AG04449 (cell line): ENCODE data around the gene ITGB8.
A peak's percentile ranks its signal among the peaks of the same experiment; 100 is the strongest.

Experiments
- CTCF ChIA-PET: fragments of 350-600 bp; formaldehyde crosslinking; extraction: SDS; loops from one replicate; lab custom pipeline; 2021; ENCODE audit warnings: antibody characterized with exemption; lab: Yijun Ruan, JAX
- POLR2A ChIA-PET: fragments of 400-600, 350-600 bp; formaldehyde crosslinking; extraction: SDS; loops from one replicate; lab custom pipeline; 2020; ENCODE audit warnings: antibody characterized with exemption, inconsistent platforms; lab: Yijun Ruan, JAX
- DNase-seq: peaks from one replicate; pipeline ENCODE4 v3.0.0-alpha.2; 2010; ENCODE audit warnings: low read depth, low spot score
- H3K4me3 ChIP-seq: 2 replicates; pipeline ENCODE4 v1.5.1; 2011; ENCODE audit warnings: low read depth, mild to moderate bottlenecking, control low read depth, low read length
- CTCF ChIP-seq: IDR thresholded peaks from one replicate; pipeline ENCODE4 v1.5.1; 2011; ENCODE audit warnings: mild to moderate bottlenecking, moderate library complexity, low read length, control low read depth, inconsistent platforms; ENCODE audit not compliant: insufficient read depth; ENCODE audit errors: missing control alignments

The ITGB8 gene

GRCh38 chr7:20438248-20438647, 107.5 kb downstream of the ITGB8 start:
- ChIA-PET POLR2A (no interaction called here), CTCF (no interaction called here)
- DNase-seq = no peak
- no peak overlapping the region for H3K4me3 ChIP-seq
- TF ChIP-seq CTCF = no peak

GRCh38 chr7:20438694-20439376, 108.1 kb downstream of the ITGB8 start:
- POLR2A ChIA-PET = no interaction called here
- no peak for DNase-seq
- no peak overlapping the region for H3K4me3 ChIP-seq
- TF ChIP-seq CTCF = no peak
- CTCF ChIA-PET = interaction anchor here (1.9 kb wide), 1 partner anchor 9 kb away, joined by 6 read pairs; no protein-coding TSS in a partner anchor

- ChIA-PET CTCF (interaction anchor here (1.0 to 1.9 kb wide), 3 partner anchors 10 to 29 kb away, joined by 3 to 6 read pairs (median 6); no protein-coding TSS in a partner anchor), POLR2A (no interaction called here)
- no peak for TF ChIP-seq CTCF
- H3K4me3 ChIP-seq = no peak overlapping the region
- DNase-seq = no peak
These were observed 108.9 kb downstream of the ITGB8 start for GRCh38 chr7:20439416-20440185.

- H3K4me3 ChIP-seq = no peak overlapping the region
- ChIA-PET POLR2A (no interaction called here), CTCF (interaction anchor here (0.8 to 1.9 kb wide), 8 partner anchors 8 to 708 kb away, joined by 3 to 6 read pairs (median 4); no protein-coding TSS in a partner anchor)
- peak; percentile 54 for TF ChIP-seq CTCF
- no peak for DNase-seq
These were observed 109.9 kb downstream of the ITGB8 start for GRCh38 chr7:20440472-20441105.

GRCh38 chr7:20441346-20441745, 110.6 kb downstream of the ITGB8 start:
- POLR2A ChIA-PET = no interaction called here
- DNase-seq = no peak
- H3K4me3 ChIP-seq = no peak overlapping the region
- CTCF ChIA-PET = interaction anchor here (0.6 to 1.4 kb wide), 5 partner anchors 8 to 339 kb away, joined by 3 to 6 read pairs (median 3); no protein-coding TSS in a partner anchor
- no peak for TF ChIP-seq CTCF
